Measurements from ENCODE around the gene MICALL2. TPM values are rescaled to one million over a fixed set of nuclear protein-coding genes. Genes with fewer than 3 reads are reported as not detected.

Gene MICALL2
- total and polyA plus RNA-seq, 2 donors (not counting 1 experiment from before 2014, with no cell fraction given), result 11.7 to 60.1 TPM

GRCh38 chr7:1448958-1449357 is 10.3 kb downstream of the MICALL2 start:
- H2AFZ ChIP-seq (ENCODE audit: low read length), result no peak overlapping the region
- peaks cover 6% of the 10 kb centered on the region for H3K4me1 ChIP-seq (ENCODE audit: control insufficient read depth, extremely low read depth, insufficient read depth, low read length)
- no peak overlapping the region for H3K27ac ChIP-seq (ENCODE audit: insufficient read depth, low read length)
- DNase-seq (ENCODE audit: low read depth in 2 of 2), result no peak
- no peak overlapping the region for H3K4me3 ChIP-seq (replicated peaks in 1 of 4; ENCODE audit: control extremely low read depth in 1 of 4, insufficient read depth in 1 of 4, low read depth in 3 of 4, low read length in 4 of 4)
- H3K27me3 ChIP-seq (ENCODE audit: control insufficient read depth, insufficient read depth, low read length), result no peaks in the 10 kb centered on the region
- TF ChIP-seq EZH2 (IDR thresholded peaks at IDR 0.05; ENCODE audit: low read length, missing control alignments), result no peak
- TF ChIP-seq, protein P1, sequence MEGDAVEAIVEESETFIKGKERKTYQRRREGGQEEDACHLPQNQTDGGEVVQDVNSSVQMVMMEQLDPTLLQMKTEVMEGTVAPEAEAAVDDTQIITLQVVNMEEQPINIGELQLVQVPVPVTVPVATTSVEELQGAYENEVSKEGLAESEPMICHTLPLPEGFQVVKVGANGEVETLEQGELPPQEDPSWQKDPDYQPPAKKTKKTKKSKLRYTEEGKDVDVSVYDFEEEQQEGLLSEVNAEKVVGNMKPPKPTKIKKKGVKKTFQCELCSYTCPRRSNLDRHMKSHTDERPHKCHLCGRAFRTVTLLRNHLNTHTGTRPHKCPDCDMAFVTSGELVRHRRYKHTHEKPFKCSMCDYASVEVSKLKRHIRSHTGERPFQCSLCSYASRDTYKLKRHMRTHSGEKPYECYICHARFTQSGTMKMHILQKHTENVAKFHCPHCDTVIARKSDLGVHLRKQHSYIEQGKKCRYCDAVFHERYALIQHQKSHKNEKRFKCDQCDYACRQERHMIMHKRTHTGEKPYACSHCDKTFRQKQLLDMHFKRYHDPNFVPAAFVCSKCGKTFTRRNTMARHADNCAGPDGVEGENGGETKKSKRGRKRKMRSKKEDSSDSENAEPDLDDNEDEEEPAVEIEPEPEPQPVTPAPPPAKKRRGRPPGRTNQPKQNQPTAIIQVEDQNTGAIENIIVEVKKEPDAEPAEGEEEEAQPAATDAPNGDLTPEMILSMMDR (conservative IDR thresholded peaks at IDR 0.05 in 1 of 2, IDR thresholded peaks at IDR 0.05 in 1 of 2; ENCODE audit: low read depth in 1 of 2, low read length in 2 of 2), result no peak
- H3K9ac ChIP-seq (ENCODE audit: insufficient read depth, low read length), result no peak overlapping the region
- H3K79me2 ChIP-seq (ENCODE audit: control insufficient read depth, insufficient read depth, low read length), result peaks cover 31% of the 10 kb centered on the region
- H3K9me3 ChIP-seq (ENCODE audit: control insufficient read depth, insufficient read depth, low read depth, low read length), result no peaks in the 10 kb centered on the region
- no peak overlapping the region for H3K4me2 ChIP-seq (ENCODE audit: extremely low read depth, insufficient read depth, low read length)
- peaks cover 11% of the 10 kb centered on the region for H3K36me3 ChIP-seq (ENCODE audit: control insufficient read depth, insufficient read depth, low read length)
- no peaks in the 10 kb centered on the region for H4K20me1 ChIP-seq (ENCODE audit: control insufficient read depth, extremely low read depth, insufficient read depth, low read length)

DNA sequence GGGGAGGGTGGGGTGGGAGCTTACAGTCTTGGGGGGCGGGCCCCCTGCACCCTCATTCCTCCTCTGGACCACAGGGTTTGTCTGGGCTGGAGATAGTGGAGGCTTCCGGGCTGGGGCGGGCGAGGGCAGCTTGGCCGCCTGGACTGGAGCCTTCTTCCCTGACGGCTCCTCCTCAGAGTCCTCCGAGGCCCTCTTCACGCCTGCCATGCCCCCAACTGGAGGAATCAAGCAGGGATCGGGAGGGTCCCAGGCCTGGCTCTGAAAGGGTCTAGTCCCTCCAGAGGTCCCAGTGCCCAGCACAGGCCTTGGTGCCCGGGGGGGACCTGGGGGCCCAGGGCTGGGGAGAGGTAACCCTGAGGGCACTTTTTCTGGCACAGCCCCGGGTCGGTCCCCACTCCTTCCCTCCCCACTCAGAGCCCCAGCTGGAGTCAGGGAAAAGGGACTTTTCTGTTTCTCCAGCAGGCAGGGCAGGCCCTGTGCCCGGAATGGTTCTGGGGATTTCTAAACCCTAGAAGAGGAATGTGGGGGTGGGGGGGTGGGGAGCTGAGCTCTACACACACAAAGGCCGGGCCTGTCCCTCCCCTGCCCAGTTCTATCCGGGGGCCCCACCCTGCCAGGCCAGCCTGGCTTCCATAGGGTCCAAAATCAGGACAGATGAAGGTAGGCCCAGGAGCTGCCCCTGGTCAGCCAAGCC is 11.6 kb downstream of the MICALL2 start:
- H3K4me3 ChIP-seq (replicated peaks in 1 of 4; ENCODE audit: control extremely low read depth in 1 of 4, insufficient read depth in 1 of 4, low read depth in 3 of 4, low read length in 4 of 4), result no peak overlapping the region
- peak in 1 of 2 donors; percentile 58 for DNase-seq (ENCODE audit: low read depth in 2 of 2)
- H3K4me2 ChIP-seq (ENCODE audit: extremely low read depth, insufficient read depth, low read length), result no peak overlapping the region
- H3K79me2 ChIP-seq (ENCODE audit: control insufficient read depth, insufficient read depth, low read length), result peaks cover 19% of the 10 kb centered on the region
- no peak overlapping the region for H3K9ac ChIP-seq (ENCODE audit: insufficient read depth, low read length)
- no peaks in the 10 kb centered on the region for H3K9me3 ChIP-seq (ENCODE audit: control insufficient read depth, insufficient read depth, low read depth, low read length)
- H3K36me3 ChIP-seq (ENCODE audit: control insufficient read depth, insufficient read depth, low read length), result peaks cover 12% of the 10 kb centered on the region
- H3K27ac ChIP-seq (ENCODE audit: insufficient read depth, low read length), result peak overlapping the region; percentile 34
- no peak for TF ChIP-seq EZH2 (IDR thresholded peaks at IDR 0.05; ENCODE audit: low read length, missing control alignments)
- TF ChIP-seq, protein P1 (conservative IDR thresholded peaks at IDR 0.05 in 1 of 2, IDR thresholded peaks at IDR 0.05 in 1 of 2; ENCODE audit: low read depth in 1 of 2, low read length in 2 of 2), result no peak
- peaks cover 2% of the 10 kb centered on the region for H3K4me1 ChIP-seq (ENCODE audit: control insufficient read depth, extremely low read depth, insufficient read depth, low read length)
- no peaks in the 10 kb centered on the region for H3K27me3 ChIP-seq (ENCODE audit: control insufficient read depth, insufficient read depth, low read length)
- no peaks in the 10 kb centered on the region for H4K20me1 ChIP-seq (ENCODE audit: control insufficient read depth, extremely low read depth, insufficient read depth, low read length)
- H2AFZ ChIP-seq (ENCODE audit: low read length), result no peak overlapping the region

DNA sequence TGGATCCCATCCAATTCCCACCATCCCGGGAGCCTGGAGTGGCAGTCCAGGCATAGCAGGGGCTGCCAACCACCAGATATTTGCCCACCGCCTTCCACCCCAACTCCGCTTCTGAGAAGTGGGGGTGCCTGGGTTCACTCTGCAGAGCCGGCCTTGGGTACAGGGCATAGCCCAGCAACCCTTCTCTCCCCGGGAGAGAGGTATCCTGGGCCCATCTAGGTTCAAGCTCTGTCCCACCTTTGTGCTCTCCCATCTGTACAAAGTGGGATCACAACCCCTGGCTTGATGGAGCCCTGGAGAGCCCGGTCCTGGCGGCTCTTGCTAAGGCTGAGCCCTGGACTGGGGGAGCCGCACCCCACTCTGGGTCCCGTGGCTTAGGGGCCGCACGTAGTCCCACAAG is 12.2 kb downstream of the MICALL2 start:
- TF ChIP-seq, protein P1 (conservative IDR thresholded peaks at IDR 0.05 in 1 of 2, IDR thresholded peaks at IDR 0.05 in 1 of 2; ENCODE audit: low read depth in 1 of 2, low read length in 2 of 2), result no peak
- no peak for TF ChIP-seq EZH2 (IDR thresholded peaks at IDR 0.05; ENCODE audit: low read length, missing control alignments)
- Histone ChIP-seq H3K9ac (ENCODE audit: insufficient read depth, low read length) (no peak overlapping the region), H3K36me3 (ENCODE audit: control insufficient read depth, insufficient read depth, low read length) (peaks cover 12% of the 10 kb centered on the region), H3K79me2 (ENCODE audit: control insufficient read depth, insufficient read depth, low read length) (peaks cover 13% of the 10 kb centered on the region), H3K4me2 (ENCODE audit: extremely low read depth, insufficient read depth, low read length) (no peak overlapping the region), H3K4me3 (replicated peaks in 1 of 4; ENCODE audit: control extremely low read depth in 1 of 4, insufficient read depth in 1 of 4, low read depth in 3 of 4, low read length in 4 of 4) (no peak overlapping the region), H4K20me1 (ENCODE audit: control insufficient read depth, extremely low read depth, insufficient read depth, low read length) (no peaks in the 10 kb centered on the region), H3K4me1 (ENCODE audit: control insufficient read depth, extremely low read depth, insufficient read depth, low read length) (peaks cover 2% of the 10 kb centered on the region), H3K9me3 (ENCODE audit: control insufficient read depth, insufficient read depth, low read depth, low read length) (no peaks in the 10 kb centered on the region), H3K27ac (ENCODE audit: insufficient read depth, low read length) (no peak overlapping the region), H2AFZ (ENCODE audit: low read length) (no peak overlapping the region), H3K27me3 (ENCODE audit: control insufficient read depth, insufficient read depth, low read length) (no peaks in the 10 kb centered on the region)
- no peak for DNase-seq (ENCODE audit: low read depth in 2 of 2)

Measured in fibroblast of lung (primary cell).